HG03025 (cell line): ENCODE measurements around the gene SAP30.

Experiments used
- ATAC-seq: cut with Tn5 transposase; IDR thresholded peaks from one replicate; pipeline ENCODE4 v1.9.1; 2021; ENCODE audit warnings: mild to moderate bottlenecking, moderate library complexity; ENCODE audit not compliant: unreplicated experiment, low FRiP score

Gene SAP30, protein sequence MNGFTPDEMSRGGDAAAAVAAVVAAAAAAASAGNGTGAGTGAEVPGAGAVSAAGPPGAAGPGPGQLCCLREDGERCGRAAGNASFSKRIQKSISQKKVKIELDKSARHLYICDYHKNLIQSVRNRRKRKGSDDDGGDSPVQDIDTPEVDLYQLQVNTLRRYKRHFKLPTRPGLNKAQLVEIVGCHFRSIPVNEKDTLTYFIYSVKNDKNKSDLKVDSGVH

DNA sequence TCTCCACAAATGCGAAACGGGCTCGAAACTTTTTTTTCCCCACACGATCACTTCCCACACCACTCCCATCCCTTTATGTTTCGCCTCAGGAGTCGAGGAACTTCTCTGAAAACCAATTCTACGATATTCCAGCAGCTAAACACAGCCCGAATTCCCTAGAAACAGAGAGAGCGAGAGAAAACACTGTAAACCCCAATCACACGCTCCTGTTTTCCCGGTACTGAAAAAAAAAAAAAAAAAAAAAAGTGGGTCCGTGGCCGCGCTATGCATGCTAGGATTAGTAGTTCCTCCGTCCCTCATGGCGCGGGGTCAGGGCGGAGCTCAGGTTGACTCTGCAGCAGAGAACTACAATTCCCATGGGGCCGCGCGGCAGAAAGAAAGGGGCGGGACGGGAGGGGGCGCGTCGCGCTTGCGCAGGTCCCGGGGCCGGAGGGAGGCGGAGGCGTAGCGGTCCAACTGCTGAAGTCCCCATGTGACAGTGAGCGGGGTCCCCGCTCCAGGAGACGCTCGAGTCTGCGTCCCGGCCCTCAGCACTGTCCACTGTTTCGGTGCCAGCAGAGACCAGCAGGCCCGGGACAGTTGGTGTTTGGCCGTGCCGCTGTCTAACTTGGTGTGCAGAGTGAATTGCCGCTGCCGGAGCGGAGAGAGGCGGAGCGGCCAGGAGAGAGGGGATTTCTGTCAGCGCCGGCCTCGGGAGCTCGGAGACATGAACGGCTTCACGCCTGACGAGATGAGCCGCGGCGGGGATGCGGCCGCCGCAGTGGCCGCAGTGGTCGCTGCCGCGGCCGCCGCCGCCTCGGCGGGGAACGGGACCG lies at the start of gene SAP30:
SAP30 (plus strand) TSS at position 478 of the 815 bp plus-strand sequence; CDS start at position 707, 229 bp downstream.
- ATAC-seq: peak; percentile 77

GRCh38 chr4:173325007-173325736 lies 45.6 kb upstream of the SAP30 start:
- no peak for ATAC-seq

DNA sequence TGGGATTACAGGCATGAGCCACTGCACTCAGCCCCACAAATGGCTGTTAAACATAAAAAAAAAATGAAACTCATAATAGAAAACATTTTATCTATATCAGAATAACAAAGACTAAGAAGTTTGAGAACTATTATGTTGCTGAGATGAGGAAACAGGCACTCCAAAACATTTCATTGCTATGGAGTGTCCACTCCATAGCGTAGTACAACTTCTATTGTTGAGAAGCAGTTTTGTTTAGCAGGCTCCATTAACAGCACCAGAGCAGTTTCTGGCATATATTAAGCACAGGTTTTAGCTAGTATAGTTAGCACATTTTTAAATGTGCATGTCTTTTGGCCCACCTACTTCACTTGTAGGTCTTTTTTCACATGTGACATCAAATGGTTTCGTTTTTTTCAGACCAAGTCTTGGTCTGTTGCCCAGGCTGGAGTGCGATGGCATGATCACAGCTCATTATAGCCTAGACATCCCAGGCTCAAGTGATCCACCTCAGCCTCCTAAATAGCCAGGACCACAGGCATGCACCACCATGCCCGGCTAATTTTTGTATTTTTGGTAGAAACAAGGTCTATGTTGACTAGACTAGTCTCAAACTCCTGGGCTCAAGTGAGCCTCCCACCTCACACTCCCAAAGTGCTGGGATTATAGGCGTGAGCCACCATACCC lies 42.4 kb upstream of the SAP30 start:
- no peak for ATAC-seq

DNA sequence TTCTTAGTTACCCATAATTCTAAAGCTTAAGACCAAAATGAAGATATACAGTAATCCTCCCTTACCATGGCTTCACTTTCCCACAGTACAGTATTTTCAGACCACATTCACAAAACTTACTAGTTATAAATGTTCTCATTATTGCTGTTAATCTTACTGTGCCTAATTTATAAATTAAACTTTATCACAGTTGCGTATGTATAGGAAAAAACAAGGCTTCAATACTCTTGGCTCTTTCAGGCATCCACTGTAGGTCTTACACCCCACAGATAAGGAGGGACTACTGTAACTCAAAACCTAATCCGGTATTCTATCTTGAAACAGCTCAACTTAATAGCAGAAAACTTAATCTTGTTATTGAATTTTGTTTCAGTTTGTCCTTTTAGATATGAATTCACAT lies 40.2 kb upstream of the SAP30 start:
- ATAC-seq: no peak

- ATAC-seq: no peak
Measured at GRCh38 chr4:173332021-173332487, 38.7 kb upstream of the SAP30 start.

DNA sequence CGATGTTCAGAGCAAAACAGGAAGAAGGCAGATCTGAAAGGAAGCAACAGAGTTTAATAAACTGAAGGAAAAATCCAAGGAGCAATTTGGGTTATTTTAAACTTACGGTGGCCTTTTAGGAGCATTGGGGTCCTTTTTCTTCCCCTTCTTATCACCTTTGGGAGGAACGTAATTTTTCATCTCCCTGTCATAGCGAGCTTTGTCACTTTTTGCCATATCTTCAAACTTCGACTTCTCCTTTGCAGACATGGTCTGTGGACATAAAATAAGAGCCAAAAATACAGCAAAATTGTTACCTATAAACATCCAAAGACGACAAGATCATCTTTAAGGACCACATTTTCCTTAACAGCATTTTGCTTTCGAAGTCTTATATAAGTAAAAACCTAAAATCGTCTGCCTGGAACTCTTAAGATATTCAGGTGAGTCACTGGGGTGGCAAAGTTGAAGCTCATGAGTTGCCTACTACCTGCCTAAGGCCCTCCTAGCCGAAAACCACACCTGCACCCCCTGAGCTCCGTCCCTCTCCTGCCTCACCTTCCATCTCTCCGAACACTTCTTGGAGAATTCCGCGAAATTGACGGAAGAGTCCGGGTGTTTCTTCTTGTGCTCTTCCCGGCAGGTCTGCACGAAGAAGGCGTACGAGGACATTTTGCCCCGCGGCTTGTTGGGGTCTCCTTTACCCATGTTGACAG lies 37.6 kb upstream of the SAP30 start:
- no peak for ATAC-seq

- peak; percentile 7 for ATAC-seq
Measured at GRCh38 chr4:173333658-173334084, 37.1 kb upstream of the SAP30 start.

DNA sequence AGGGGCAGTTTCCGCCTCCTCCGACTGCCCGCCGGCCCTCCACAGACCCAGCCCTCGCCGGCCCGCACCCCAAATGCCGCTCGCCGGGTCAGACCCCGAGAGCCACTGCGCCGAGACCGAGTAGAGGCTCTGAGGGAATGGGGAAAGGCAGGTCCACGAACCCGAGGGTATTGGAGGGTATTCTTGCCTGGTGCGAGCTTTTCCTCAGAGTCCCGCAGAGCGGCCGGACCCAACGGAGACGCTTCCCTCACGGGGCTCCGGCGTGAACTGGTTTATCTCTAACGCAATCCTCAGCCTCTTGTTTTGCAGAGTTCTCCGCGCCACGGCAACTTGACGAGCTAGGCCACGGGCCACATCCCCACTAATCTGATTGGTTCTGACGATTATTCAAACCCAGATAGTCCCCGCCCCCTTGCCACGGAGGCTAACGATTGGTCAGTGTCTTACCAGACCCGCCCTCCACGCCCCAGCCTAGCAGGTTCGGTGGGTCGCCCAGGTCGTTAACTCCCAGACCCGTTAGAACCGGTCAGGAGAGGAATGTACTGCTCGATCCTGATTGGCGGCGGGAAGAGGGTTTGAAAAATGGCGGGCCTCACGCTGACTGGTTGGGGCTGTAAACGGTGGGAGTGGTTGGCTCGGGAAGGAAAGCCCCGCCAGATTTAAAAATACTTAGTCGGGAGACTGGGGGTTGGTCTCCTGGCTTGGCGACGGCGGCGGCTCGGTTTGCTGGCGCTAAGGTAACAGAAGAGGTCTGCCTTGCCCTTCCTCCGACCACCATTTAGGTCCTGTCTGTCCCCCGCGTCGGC lies 36.5 kb upstream of the SAP30 start, which contains the start of gene HMGB2:
HMGB2 (minus strand) TSS at position 274 of the 806 bp plus-strand sequence. CDS start 709 bp downstream, outside the sequence.
- ATAC-seq: peak; percentile 95

- ATAC-seq: peak; percentile 26
Measured at GRCh38 chr4:173334891-173335752, 35.6 kb upstream of the SAP30 start.

GRCh38 chr4:173337463-173337862 lies 33.3 kb upstream of the SAP30 start:
- no peak for ATAC-seq

DNA sequence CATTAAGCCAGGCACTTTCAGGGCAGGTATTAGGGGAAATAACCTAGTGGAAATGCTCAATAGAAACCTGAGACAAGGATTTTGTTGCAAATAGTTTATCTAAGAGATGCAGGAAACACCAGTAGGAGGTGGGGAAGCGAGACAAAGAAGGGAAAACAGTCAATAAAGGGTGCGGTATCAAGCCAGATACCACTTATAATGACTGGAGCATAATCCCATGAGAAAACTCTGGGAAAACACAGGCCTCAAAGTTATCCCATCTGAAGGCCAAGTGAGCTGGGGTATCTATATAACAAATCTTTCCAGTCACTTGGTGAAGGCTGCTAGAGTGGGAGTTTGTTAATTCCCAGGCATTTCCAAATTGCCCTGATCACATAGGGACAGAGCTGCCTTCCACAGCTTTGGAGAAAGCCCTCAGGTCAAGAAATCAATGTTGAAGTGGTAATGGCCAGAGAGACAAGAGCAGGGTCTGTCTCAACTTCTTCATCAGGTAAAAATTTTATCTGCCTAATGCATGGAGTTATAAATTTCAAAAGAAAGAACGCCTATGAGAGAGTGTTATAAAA lies 26.8 kb upstream of the SAP30 start:
- no peak for ATAC-seq

DNA sequence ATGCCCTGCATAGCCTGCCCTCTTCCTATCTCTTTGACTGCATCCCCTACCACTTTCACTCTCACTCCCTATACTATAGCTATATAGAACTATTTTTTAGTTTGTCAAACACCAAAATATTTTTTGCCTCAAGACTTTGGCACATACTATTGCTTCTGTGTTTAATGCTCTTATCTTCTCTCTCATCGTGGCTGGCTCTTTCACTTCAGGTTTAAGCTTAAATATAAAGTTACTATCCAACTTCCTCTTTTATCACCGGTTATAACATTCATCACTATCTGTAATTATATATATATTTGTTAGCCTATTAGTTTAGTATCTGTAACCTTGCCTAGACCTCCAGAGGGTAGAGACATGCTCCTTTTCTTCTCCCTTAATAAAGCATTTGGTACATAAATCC lies 25.1 kb upstream of the SAP30 start:
- no peak for ATAC-seq

DNA sequence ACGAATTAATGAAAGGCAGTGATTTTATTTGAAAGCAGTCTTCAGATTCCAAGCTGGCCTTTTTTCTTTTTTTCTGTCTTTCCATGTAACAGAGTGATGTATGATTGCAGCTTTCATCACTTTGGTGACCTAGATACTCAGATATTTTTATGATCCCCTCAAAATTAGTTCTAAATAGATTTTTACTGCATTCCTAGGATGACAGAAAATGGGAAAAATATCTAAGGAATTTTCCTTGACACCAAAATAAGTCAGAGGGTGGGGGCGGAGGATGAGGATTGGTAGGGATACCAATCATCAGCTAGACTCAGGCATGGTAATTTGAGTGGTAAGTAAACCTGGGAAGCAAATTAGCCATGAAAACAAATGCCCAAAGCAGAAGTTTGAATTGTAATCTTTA lies 24.7 kb upstream of the SAP30 start:
- ATAC-seq: no peak

GRCh38 chr4:173347467-173347866 lies 23.3 kb upstream of the SAP30 start:
- no peak for ATAC-seq

GRCh38 chr4:173357939-173358338 lies 12.8 kb upstream of the SAP30 start:
- ATAC-seq: no peak

- no peak for ATAC-seq
Measured at GRCh38 chr4:173360587-173361221, 10.1 kb upstream of the SAP30 start.

DNA sequence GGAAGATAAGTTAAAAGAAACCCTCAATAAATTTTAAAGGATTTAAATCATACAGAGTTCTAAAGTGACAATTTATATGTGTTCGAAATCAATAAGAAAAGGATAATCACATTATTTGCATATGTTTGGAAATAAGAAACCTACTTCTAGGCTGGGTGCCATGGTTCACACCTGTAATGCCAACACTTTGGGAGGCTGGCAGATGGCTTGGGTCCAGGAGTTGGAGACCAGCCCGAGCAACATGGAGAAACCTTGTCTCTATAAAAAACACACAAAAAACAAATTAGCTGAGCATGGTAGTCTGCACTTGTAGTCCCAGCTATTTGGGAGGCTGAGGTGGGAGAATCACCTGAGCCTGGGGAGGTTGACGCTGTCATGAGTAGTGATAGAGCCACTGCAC lies 8.1 kb upstream of the SAP30 start:
- no peak for ATAC-seq
